Cortex of kidney (tissue), 1 donor: ENCODE results near the gene ABCA8.
"Not testable (repeated sequence)": the region's sequence is repeated elsewhere in the genome, so short reads cannot be mapped to it uniquely, and the experiment has no call there.

Source experiments
- DNase-seq: peaks from one replicate; lab custom pipeline; 2025; lab: John Stamatoyannopoulos, UW

The ABCA8 gene, protein sequence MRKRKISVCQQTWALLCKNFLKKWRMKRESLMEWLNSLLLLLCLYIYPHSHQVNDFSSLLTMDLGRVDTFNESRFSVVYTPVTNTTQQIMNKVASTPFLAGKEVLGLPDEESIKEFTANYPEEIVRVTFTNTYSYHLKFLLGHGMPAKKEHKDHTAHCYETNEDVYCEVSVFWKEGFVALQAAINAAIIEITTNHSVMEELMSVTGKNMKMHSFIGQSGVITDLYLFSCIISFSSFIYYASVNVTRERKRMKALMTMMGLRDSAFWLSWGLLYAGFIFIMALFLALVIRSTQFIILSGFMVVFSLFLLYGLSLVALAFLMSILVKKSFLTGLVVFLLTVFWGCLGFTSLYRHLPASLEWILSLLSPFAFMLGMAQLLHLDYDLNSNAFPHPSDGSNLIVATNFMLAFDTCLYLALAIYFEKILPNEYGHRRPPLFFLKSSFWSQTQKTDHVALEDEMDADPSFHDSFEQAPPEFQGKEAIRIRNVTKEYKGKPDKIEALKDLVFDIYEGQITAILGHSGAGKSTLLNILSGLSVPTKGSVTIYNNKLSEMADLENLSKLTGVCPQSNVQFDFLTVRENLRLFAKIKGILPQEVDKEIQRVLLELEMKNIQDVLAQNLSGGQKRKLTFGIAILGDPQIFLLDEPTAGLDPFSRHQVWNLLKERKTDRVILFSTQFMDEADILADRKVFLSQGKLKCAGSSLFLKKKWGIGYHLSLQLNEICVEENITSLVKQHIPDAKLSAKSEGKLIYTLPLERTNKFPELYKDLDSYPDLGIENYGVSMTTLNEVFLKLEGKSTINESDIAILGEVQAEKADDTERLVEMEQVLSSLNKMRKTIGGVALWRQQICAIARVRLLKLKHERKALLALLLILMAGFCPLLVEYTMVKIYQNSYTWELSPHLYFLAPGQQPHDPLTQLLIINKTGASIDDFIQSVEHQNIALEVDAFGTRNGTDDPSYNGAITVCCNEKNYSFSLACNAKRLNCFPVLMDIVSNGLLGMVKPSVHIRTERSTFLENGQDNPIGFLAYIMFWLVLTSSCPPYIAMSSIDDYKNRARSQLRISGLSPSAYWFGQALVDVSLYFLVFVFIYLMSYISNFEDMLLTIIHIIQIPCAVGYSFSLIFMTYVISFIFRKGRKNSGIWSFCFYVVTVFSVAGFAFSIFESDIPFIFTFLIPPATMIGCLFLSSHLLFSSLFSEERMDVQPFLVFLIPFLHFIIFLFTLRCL (N-terminal part only)

DNA sequence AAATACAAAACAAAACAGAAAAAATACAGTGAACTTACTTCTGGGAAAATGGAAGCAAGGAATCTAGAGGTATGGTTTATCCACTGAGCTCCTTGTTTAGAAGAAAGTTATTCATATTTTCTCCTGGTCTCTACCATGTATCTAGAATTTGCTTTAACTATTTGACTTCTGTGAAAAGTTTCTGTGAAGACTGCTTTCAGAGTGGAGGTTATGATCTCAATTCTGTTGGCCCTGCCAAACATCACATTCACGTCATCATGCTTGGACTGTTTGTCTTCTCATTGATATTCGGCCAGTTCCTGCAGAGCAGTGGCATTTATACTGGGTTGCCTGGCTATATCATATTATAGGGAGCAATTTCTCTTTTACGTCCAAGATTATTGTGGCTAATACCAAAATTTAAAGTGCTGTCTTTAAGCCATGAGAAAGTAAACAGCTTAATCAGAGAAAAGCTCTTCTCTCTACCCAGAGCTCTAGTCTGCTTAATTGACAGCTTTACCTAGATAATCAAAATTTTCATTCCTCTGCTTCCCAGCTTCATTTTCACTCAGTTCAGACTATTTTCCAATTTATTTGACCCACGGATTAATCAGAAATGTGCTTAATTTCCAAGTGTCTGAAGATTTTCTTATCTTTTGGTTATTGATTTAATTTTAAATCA, at the start of gene ABCA8:
Gene ABCA8 (minus strand): TSS at position 212 of the 661 bp plus-strand sequence. CDS start 13,358 bp downstream, outside the sequence.
- DNase-seq: no peak

DNA sequence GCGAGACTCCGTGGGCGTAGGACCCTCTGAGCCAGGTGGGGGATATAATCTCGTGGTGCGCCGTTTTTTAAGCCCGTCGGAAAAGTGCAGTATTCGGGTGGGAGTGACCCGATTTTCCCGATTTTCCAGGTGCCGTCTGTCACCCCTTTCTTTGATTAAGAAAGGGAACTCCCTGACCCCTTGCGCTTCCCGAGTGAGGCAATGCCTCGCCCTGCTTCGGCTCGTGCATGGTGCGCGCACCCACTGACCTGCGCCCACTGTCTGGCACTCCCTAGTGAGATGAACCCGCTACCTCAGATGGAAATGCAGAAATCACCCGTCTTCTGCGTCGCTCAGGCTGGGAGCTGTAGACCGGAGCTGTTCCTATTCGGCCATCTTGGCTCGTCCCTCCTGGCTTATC, 49.6 kb upstream of the ABCA8 start:
- DNase-seq: not testable (repeated sequence)

DNA sequence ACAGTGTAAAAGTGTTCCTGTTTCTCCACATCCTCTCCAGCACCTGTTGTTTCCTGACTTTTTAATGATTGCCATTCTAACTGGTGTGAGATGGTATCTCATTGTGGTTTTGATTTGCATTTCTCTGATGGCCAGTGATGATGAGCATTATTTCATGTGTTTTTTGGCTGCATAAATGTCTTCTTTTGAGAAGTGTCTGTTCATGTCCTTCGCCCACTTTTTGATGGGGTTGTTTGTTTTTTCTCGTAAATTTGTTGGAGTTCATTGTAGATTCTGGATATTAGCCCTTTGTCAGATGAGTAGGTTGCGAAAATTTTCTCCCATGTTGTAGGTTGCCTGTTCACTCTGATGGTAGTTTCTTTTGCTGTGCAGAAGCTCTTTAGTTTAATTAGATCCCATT, 44.6 kb upstream of the ABCA8 start:
- not testable (repeated sequence) for DNase-seq

DNA sequence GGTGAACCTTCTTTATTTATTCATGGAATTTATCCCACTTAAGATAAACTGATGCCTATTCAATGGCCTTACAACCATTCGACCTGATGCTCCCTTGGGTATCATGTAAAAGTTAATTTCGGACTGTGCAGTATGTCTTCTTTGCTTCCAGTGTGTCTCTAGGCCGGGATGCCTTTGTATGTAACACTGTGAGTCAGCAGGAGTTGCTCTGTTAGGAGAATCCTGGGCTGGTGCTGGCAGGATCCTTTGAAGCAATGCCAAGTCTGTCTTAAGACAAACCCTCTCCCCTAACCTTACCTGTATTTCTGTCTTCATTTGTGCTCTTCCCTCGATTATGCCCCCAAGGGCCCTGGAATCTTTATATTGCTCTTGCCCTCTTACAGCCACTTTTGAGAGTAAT, 37.9 kb upstream of the ABCA8 start:
- no peak for DNase-seq

DNA sequence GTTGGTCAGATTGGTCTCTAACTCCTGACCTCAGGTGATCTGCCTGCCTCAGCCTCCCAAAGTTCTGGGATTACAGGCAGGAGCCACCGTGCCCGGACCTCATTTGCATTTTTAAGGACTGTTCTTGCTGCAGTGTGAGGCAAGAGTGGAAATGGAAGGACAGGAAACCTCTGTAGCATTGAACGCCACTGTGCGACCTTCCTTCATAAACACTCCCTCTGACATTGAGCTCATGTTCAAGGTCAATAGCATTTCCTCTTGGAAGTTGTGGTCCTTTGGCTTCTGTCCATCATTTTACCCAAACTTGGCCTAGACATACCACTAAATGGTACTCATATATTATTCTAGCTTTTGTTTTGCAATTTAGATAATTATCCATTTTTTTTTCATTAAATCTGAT, 32.8 kb upstream of the ABCA8 start:
- DNase-seq: no peak

DNA sequence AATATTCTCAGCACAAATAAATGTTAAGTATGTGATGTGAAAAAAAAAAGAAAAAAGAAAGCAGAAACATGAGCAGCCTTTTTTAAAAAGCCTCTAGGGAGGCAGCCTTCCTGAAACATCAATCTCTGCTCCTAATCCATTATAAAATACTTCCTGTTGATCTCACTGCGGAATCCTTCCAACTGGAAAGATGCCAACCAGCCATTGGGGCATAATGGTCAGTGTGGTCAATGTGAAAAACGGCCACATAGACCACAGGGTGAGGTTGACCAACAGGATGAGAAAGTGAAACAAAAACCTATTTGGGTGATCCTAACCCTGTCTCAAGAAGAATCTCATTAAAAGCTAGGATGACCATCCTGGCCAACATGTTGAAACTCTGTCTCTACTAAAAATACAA, 26.1 kb upstream of the ABCA8 start:
- DNase-seq: no peak

DNA sequence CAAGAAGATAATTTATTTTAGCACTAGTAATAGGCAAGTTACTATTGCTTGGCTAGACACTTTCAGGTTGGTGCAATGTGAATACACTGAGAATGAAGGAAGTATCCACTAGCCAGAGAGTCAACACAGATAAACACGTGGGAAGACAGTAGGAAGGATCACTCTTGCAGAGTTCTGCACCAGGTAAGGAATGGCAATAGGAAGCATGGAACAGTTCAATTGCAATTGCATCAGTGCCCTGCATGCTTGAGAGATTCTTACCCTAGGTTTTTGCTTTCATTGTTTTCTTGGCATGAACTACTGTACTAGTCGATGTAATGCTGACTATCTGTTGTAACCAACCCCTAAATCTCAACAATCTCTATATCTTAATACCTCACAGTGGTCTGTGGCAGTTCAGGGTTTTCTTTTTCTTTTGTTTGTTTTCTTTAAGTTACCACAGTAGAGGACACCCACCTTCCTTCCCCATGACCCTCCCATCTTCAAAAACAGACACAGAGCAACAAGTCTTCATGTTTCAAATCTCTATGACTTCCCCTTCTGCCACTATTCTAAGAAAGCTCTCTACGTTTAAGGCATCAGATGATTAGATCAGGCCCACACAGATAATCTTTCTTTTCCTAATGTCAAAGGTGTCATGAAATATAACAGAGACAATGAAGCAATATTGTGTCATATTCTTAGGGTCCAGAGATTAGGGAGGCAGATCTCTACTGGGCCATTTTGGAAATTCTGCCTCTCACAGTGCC, 18.1 kb upstream of the ABCA8 start:
- DNase-seq: no peak

DNA sequence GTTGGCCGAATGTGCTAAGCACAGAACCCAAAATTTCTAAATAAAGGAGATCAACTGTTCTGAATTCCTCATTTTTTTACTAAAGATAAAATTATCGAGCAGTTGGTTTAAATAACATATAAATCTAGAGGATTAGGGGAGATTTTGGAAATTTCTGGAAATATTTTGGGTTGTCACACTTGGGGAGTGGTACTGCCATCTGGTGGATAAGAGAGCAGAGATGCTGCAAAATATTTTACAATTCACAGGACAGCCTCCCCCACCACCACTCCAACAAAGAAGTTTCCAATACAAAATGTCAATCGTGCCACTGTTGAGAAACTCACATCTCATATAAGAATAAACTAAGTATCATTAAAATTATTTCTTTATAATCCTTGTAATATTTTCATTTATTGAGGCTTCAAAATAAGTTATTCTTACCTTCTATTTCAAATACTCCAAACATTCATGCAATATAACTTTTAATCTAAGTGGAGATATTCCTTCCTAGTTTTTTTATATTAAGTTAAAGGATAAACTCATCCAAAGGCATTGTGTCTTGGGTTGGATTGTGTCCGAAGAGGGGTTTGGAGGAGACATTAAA, 17.0 kb upstream of the ABCA8 start:
- no peak for DNase-seq

DNA sequence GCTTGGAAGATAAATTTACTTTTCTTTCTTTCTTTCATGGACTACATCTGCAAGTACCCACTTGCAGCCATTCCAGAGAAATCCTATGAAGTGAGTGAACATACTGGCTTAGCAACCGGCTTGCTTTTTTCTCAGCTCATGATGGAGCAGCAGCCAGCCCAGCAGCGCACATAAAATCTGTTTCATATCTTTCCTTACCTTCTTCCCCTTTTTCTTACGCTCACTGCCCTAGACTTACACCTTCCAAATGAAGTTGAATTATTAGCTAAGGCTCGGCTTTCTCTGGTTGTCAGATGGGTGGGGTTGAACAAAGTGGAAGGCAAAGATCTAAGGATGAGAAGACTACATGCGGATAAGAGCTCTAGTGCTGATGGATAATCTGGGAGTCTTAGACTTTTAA, 13.9 kb upstream of the ABCA8 start:
- no peak for DNase-seq

DNA sequence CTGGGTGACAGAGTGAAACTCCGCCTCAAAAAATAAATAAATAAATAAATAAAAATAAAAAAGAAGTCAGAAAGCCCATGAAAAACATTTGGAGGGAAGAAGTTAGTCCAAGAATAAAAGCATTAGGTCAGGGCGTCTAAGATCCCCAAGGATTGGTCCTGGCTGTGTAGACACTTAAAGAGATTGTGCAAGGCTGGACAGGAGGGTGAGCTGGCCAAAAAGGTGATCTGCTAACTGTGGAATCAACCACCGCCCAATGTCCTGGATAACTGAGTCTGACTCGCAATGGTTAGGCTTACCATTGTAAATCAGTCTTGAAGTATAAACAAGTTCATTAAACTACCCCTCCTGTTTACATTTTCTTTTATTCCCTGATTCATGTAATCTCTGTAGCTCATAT, 8.8 kb upstream of the ABCA8 start:
- DNase-seq: no peak

DNA sequence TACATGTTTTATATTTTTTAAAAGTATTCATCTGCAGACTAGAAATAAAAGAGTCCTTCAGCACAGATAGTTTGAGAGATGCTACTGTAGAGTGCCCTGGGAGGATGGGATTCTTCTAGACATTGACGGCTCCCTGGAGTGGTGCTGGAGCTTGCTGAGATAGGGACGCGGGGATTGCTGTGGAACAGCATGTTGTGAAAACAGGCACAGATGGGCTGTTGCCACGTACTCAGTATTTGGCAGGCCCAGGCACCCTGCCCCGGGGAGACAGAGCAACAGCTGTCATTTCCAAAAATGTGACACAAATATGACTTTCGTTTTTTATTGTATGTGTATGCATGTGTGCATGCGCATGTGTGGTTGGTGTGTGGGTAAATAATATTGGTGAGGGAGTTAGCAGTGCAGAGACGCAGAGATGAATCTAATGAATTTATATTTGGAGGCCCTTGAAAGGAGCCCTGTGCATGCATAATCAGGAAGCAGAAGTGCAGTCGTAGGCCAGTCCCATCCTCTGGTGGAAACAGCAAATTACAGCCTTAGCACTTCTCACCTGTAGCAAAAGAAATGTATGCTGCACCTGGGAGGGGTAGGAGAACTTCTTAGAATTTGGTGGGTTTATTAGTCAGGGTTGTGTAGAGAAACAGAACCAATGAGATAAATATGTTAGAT, 6.2 kb upstream of the ABCA8 start:
- DNase-seq: no peak

DNA sequence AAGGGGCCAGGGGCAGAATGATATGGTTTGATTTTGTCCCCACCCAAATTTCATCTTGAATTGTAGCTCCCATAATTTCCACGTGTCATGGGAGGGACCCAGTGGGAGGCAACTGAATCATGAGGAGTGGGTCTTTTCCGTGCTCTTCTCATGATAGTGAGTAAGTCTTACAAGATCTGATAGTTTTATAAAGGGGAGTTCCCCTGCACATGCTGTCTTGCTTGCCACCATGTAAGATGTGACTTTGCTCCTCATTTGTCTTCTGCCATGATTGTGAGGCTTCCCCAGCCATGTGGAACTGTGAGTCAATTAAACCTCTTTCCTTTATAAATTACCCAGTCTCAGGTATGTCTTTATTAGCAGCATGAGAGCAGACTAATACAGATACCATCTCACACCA, 3.9 kb upstream of the ABCA8 start:
- not testable (repeated sequence) for DNase-seq

DNA sequence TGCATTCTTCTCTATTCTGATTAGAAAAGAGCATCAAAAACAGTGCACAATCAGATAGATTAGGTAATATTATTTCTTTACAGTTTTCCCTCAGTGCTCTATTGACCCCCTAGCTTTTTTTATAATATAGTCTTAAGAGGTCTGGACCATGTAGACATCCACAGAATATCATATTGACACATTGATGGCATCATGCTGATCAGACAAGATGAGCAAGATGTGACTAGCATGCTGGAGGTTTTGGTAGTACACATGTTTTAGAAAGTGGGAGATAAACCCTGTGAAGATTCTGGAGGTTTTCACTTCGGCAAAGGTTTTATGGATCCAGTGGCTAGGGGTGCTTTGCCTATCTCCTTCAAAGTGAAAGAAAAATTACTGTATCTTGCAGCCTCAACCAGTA, 2.8 kb upstream of the ABCA8 start:
- no peak for DNase-seq

DNA sequence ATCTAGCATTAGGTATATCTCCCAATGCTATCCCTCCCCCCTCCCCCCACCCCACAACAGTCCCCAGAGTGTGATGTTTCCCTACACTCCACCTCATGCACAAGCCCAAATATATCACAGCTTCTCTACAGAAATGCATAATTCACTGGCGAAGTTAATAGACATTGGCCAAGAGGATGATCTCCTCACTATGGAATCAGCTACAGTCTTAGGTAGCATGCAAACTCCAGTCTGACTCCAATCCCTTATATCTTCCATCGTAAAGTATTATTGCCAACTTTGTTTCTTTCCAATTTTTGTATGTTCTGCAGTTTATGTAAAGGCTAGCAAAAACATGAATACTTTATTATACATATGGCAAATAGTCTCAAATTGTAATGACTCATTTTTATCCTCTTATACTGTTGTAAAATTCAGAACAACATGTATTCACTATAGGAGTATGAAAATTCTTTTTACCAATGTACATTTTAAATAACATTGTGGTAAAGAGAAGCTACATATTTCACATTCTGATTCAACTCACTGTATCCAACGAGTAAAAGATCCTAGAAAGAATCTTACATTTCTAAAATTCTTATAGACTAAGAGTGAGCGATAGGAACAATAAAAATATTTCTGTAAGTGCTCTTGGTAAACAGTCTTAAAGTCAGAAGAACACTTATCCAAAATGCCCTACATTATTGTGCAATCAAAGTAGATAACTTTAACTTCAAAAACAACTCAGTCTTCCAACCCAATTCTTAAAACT, 871 bp downstream of the ABCA8 start:
- no peak for DNase-seq

DNA sequence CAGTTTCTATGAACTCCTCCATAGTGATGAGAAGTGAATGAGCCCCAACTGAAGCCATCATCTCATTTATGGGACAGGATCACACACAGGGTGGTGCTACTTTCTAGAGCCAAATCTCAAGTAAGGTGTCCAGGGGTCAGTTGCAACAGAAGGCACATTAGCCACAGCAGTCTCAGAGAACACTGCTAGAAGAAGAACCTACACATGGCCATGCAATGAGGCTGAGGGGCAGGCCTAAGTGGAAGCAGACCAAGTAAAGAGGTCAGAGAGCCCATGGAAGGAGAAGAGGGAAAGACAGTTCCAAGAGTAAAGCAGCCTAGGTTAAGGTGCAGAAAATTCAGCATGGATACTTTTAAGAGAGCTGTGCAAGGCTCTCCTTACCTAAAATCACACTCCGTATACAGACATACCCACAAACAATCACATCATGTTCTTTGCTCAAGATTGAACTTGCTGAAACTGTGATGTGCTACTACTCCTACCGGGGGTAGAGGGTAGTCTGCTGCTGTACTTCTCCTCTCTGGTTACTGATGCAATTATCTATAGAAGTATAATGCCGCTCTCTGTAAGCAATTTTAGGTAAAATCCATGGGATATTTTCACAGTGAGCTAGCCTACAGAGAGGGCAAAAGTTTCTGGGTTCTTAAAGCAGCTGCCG, 1.7 kb downstream of the ABCA8 start:
- no peak for DNase-seq

DNA sequence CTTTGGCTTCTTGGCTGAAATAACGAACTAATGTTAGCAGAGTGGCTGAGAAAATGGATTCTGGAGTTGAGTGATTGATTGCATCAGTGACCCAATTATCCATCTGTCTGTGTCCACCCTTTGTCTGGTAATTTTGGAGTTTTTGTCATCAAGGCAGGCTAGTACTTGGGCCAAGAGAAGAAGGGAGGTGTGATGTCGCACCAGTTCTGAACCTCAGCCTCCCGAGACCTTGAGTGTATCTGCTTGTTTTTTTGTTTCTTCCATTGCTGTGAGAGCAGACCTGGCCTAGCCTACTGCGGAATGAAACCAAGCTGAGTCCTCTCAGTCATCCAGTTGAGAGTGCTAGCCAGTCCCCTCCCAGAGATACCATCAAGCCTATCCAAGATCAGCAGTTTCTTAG, 4.5 kb downstream of the ABCA8 start:
- no peak for DNase-seq

DNA sequence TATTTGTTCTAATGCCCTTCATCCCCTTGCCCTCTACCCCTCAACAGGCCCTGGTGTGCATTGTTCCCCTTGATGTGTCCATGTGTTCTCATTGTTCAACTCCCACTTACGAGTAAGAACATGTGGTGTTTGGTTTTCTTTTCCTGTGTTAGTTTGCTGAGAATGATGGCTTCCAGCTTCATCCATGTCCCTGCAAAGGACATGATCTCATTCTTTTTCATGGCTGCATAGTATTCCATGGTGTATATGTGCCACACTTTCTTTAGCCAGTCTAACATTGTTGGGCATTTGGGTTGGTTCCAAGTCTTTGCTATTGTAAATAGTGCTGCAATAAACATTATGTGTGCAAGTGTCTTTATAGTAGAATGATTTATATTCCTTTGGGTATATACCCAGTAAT, 7.3 kb downstream of the ABCA8 start:
- DNase-seq: not testable (repeated sequence)

DNA sequence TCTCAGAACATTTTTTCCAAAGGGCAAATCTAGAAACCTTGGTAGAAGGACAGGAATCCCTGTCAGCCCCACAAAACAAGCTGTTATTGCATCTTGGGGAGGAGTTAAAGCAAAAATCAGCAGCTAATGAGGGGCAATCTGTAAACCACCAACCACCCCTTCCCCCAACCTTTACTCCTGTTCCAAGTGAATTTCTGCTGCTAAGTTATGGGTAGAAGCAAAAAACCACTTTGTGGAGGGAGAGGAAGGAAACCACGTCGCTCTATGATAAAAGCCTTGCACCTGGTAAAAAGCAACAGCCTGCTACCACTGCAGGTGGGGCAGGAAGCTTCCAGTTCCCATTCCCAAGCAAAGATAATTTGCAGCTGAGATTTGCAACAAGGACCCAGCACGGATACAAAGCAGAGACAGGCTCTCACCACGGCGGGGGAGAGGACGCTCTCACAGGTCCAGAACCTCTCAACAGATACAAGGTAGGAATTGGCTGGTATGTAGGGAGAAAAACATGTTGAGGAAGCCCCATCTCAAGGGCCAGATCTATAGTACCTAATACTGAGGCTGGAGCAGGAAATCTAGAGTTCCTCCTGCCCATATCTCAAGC, 10.7 kb downstream of the ABCA8 start:
- DNase-seq: no peak

DNA sequence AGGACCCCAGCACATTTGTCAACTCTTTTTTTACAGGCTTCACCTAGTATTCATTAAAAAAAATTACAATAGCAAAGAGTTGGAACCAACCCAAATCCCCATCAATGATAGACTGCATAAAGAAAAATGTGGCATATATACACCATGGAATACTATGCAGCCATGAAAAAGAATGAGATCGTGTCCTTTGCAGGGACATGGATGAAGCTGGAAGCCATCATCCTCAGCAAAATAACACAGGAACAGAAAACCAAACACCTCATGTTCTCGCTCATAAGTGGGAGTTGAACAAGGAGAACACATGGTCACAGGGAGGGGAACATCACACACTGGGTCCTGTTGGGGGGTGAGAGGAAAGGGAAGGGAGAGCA, 11.4 kb downstream of the ABCA8 start:
- DNase-seq: not testable (repeated sequence)
